Fibroblast of skin of left quadriceps (primary cell): Measurements from ENCODE around the gene SLC10A7.

Experiments used
- DNase-seq, 2 experiments: peaks; one replicate each; pipeline ENCODE4 v3.0.0-alpha.2; 2013; ENCODE audit warnings: low read depth in 2 of 2

Gene SLC10A7

GRCh38 chr4:146311238-146311970 is 210.3 kb downstream of the SLC10A7 start:
- DNase-seq: no peak

GRCh38 chr4:146310319-146311021 is 211.3 kb downstream of the SLC10A7 start:
- DNase-seq: no peak

- DNase-seq: no peak
Observed at GRCh38 chr4:146308951-146309350, 212.8 kb downstream of the SLC10A7 start.

- no peak for DNase-seq
Observed at GRCh38 chr4:146302822-146303221, 218.9 kb downstream of the SLC10A7 start.

- no peak for DNase-seq
Observed at GRCh38 chr4:146299607-146300006, 222.1 kb downstream of the SLC10A7 start.

- no peak for DNase-seq
Observed at GRCh38 chr4:146294776-146295175, 227.0 kb downstream of the SLC10A7 start.

GRCh38 chr4:146292508-146292907 is 229.2 kb downstream of the SLC10A7 start:
- no peak for DNase-seq

- no peak for DNase-seq
Observed at GRCh38 chr4:146291313-146291712, 230.4 kb downstream of the SLC10A7 start.

- no peak for DNase-seq
Observed at GRCh38 chr4:146288193-146288592, 233.5 kb downstream of the SLC10A7 start.

- DNase-seq: no peak
Observed at GRCh38 chr4:146285037-146285436, 236.7 kb downstream of the SLC10A7 start.

- no peak for DNase-seq
Observed at GRCh38 chr4:146283758-146284651, 237.7 kb downstream of the SLC10A7 start.

- no peak for DNase-seq
Observed at GRCh38 chr4:146282657-146283056, 239.1 kb downstream of the SLC10A7 start.

- DNase-seq: no peak
Observed at GRCh38 chr4:146278986-146279385, 242.8 kb downstream of the SLC10A7 start.

GRCh38 chr4:146275370-146275769 is 246.4 kb downstream of the SLC10A7 start:
- no peak for DNase-seq

- no peak for DNase-seq
Observed at GRCh38 chr4:146274774-146275173, 247.0 kb downstream of the SLC10A7 start.

- no peak for DNase-seq
Observed at GRCh38 chr4:146273204-146273901, 248.4 kb downstream of the SLC10A7 start.

GRCh38 chr4:146271466-146271865 is 250.3 kb downstream of the SLC10A7 start:
- no peak for DNase-seq

GRCh38 chr4:146269228-146269653 is 252.5 kb downstream of the SLC10A7 start:
- DNase-seq: no peak

- DNase-seq: no peak
Observed at GRCh38 chr4:146267826-146268225, 253.9 kb downstream of the SLC10A7 start.

GRCh38 chr4:146265950-146266490 is 255.7 kb downstream of the SLC10A7 start:
- DNase-seq: no peak

- no peak for DNase-seq
Observed at GRCh38 chr4:146263793-146264192, 257.9 kb downstream of the SLC10A7 start.
